ENCODE measurements around the gene ULBP2.

GRCh38 chr6:149904661-149905370 is 37.0 kb upstream of the ULBP2 start:
- no peak for TF ChIP-seq CTCF (IDR thresholded peaks at IDR 0.05; ENCODE audit: low read depth, low read length)
- TF ChIP-seq EZH2phosphoT487 (IDR thresholded peaks at IDR 0.05; ENCODE audit: low read depth) = no peak

All from OCI-LY3 (cell line).